Neural cell (in vitro differentiated cells): ENCODE data around the gene SPATS2.

Experiments used
- EP300 ChIP-seq: fragments of 450-650 bp; conservative IDR thresholded peaks from 2 replicates; pipeline ENCODE4 v1.6.1; 2014; ENCODE audit warnings: antibody characterized with exemption, mild to moderate bottlenecking, moderate library complexity; ENCODE audit not compliant: poor library complexity, severe bottlenecking
- EZH2 ChIP-seq: fragments of 200-600, 300-800 bp; shearing (Covaris generic), sonication (generic); IDR thresholded peaks from 2 replicates; pipeline ENCODE4 v1.6.1; 2014; ENCODE audit warnings: antibody characterized with exemption, low read length, borderline replicate concordance, mild to moderate bottlenecking; ENCODE audit not compliant: insufficient read depth, poor library complexity, severe bottlenecking
- RAD21 ChIP-seq: fragments of 450-650 bp; conservative IDR thresholded peaks from 2 replicates; pipeline ENCODE4 v1.6.1; 2014; ENCODE audit warnings: antibody characterized with exemption, mild to moderate bottlenecking, moderate library complexity
- REST ChIP-seq: IDR thresholded peaks from 2 replicates; pipeline ENCODE4 v1.6.1; 2012; ENCODE audit warnings: borderline replicate concordance
- TF ChIP-seq, protein P1 (sequence below): fragments of 450-650 bp; IDR thresholded peaks from 2 replicates; pipeline ENCODE4 v1.5.1; 2014; ENCODE audit warnings: antibody characterized with exemption, mild to moderate bottlenecking, moderate library complexity; ENCODE audit not compliant: poor library complexity, severe bottlenecking

- TF ChIP-seq, protein P1, sequence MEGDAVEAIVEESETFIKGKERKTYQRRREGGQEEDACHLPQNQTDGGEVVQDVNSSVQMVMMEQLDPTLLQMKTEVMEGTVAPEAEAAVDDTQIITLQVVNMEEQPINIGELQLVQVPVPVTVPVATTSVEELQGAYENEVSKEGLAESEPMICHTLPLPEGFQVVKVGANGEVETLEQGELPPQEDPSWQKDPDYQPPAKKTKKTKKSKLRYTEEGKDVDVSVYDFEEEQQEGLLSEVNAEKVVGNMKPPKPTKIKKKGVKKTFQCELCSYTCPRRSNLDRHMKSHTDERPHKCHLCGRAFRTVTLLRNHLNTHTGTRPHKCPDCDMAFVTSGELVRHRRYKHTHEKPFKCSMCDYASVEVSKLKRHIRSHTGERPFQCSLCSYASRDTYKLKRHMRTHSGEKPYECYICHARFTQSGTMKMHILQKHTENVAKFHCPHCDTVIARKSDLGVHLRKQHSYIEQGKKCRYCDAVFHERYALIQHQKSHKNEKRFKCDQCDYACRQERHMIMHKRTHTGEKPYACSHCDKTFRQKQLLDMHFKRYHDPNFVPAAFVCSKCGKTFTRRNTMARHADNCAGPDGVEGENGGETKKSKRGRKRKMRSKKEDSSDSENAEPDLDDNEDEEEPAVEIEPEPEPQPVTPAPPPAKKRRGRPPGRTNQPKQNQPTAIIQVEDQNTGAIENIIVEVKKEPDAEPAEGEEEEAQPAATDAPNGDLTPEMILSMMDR = no peak
- TF ChIP-seq REST = no peak
- no peak for TF ChIP-seq EP300
- TF ChIP-seq RAD21 = no peak
- TF ChIP-seq EZH2 = no peak
Measured at GRCh38 chr12:49322367-49322707, 44.9 kb upstream of the SPATS2 start.
